Keratinocyte (primary cell): Measurements from ENCODE around the gene AUP1. TPM values are rescaled to one million over a fixed set of nuclear protein-coding genes. Genes with fewer than 3 reads are reported as not detected.

Experiments
- DNase-seq: peaks from one replicate; pipeline ENCODE4 v3.0.0-alpha.2; 2011; ENCODE audit warnings: low read depth, missing footprints, low spot score
- FAIRE-seq: peaks from 2 replicates; lab custom pipeline; 2011; peaks lifted over from hg19 to GRCh38; lab: Jason Lieb, UNC
- H2AFZ ChIP-seq: 2 replicates; pipeline ENCODE4 v1.6.0; 2012; ENCODE audit warnings: low read length, control low read depth, inconsistent platforms; ENCODE audit not compliant: control insufficient read depth
- H3K27ac ChIP-seq: 2 replicates; pipeline ENCODE4 v1.5.1; 2011; ENCODE audit warnings: low read length; ENCODE audit not compliant: control insufficient read depth, insufficient read depth
- H3K27me3 ChIP-seq: 3 replicates; pipeline ENCODE4 v1.6.0; 2011; ENCODE audit warnings: low read length; ENCODE audit not compliant: control insufficient read depth, insufficient read depth; ENCODE audit errors: extremely low read depth
- H3K36me3 ChIP-seq, 2 experiments: 2 replicates in 1 of 2; 3 replicates in 1 of 2; pipeline ENCODE4 v1.5.1; 2011; ENCODE audit warnings: low read length in 2 of 2, mild to moderate bottlenecking in 1 of 2; ENCODE audit not compliant: control insufficient read depth in 2 of 2, insufficient read depth in 2 of 2; ENCODE audit errors: extremely low read depth in 1 of 2
- H3K4me1 ChIP-seq: 3 replicates; pipeline ENCODE4 v1.5.1; 2011; ENCODE audit warnings: low read length; ENCODE audit not compliant: control insufficient read depth, insufficient read depth; ENCODE audit errors: extremely low read depth
- H3K4me2 ChIP-seq: 3 replicates; pipeline ENCODE4 v1.6.0; 2011; ENCODE audit warnings: low read depth, low read length; ENCODE audit not compliant: control insufficient read depth, insufficient read depth; ENCODE audit errors: extremely low read depth
- H3K4me3 ChIP-seq, 3 experiments: fragments of 200-600 bp in 1 of 3; sonication (generic) in 1 of 3; 2 replicates in 2 of 3; 3 replicates in 1 of 3; pipeline ENCODE4 v1.5.1; 2011 to 2016; ENCODE audit warnings: low read length in 3 of 3, mild to moderate bottlenecking in 3 of 3, control low read depth in 2 of 3, inconsistent platforms in 1 of 3, low read depth in 1 of 3, mixed read lengths in 1 of 3, mixed run types in 1 of 3, moderate library complexity in 1 of 3; ENCODE audit not compliant: control insufficient read depth in 2 of 3, insufficient read depth in 2 of 3; ENCODE audit errors: extremely low read depth in 1 of 3
- H3K79me2 ChIP-seq: 2 replicates; pipeline ENCODE4 v1.6.0; 2012; ENCODE audit warnings: low read length; ENCODE audit not compliant: control insufficient read depth, insufficient read depth
- H3K9ac ChIP-seq: 3 replicates; pipeline ENCODE4 v1.6.0; 2011; ENCODE audit warnings: low read length; ENCODE audit not compliant: control insufficient read depth, insufficient read depth; ENCODE audit errors: extremely low read depth
- H3K9me1 ChIP-seq: 3 replicates; pipeline ENCODE4 v1.6.0; 2011; ENCODE audit warnings: low read length; ENCODE audit not compliant: control insufficient read depth, insufficient read depth; ENCODE audit errors: extremely low read depth
- H3K9me3 ChIP-seq: 2 replicates; pipeline ENCODE4 v1.5.1; 2012; ENCODE audit warnings: low read depth, low read length; ENCODE audit not compliant: control insufficient read depth
- H4K20me1 ChIP-seq: 3 replicates; pipeline ENCODE4 v1.6.0; 2011; ENCODE audit warnings: low read length; ENCODE audit not compliant: control insufficient read depth, insufficient read depth; ENCODE audit errors: extremely low read depth
- EZH2 ChIP-seq: IDR thresholded peaks from one replicate; pipeline ENCODE4 v1.6.1; 2012; ENCODE audit warnings: inconsistent platforms, mild to moderate bottlenecking, low read length, moderate library complexity
- dilution Hi-C: fragments of 300-500 bp; cut with MboI; formaldehyde crosslinking; loops from one replicate; pipeline ENCODE4 v1.7.0; 2020; ENCODE audit warnings: low sequenced_read_pairs; ENCODE audit not compliant: extremely low pct_ligation_motif_present
- polyA plus RNA-seq, 5 experiments: library from polyadenylated mRNA; depleted of rRNA in 3 of 5; stranded (reverse) in 3 of 5; stranded (forward) in 1 of 5; unstranded in 1 of 5; fragments of >200 nt; gene quantifications; 1 replicate in 1 of 5; 2 replicates in 3 of 5; 3 replicates in 1 of 5; pipeline versions ENCODE4 v1.2.1 to v1.2.3, GENCODE V29; 2011 to 2012; ENCODE audit warnings: missing spikeins in 2 of 5, low read depth in 1 of 5, low replicate concordance in 1 of 5
- TF ChIP-seq, protein P1 (sequence below), 3 experiments: IDR thresholded peaks in 1 of 3; conservative IDR thresholded peaks in 1 of 3; optimal IDR thresholded peaks in 1 of 3; 2 replicates in 2 of 3; 3 replicates in 1 of 3; pipeline versions ENCODE3 to v1.5.1; 2011; ENCODE audit warnings: low read length in 3 of 3, mild to moderate bottlenecking in 3 of 3, moderate library complexity in 2 of 3, control low read depth in 1 of 3, inconsistent platforms in 1 of 3; ENCODE audit not compliant: insufficient read depth in 2 of 3; ENCODE audit errors: extremely low read depth in 1 of 3

Gene AUP1
- polyA plus RNA-seq, 1 donor (not counting 4 experiments of a cell fraction or from before 2014, with no cell fraction given): 94.9 TPM

DNA sequence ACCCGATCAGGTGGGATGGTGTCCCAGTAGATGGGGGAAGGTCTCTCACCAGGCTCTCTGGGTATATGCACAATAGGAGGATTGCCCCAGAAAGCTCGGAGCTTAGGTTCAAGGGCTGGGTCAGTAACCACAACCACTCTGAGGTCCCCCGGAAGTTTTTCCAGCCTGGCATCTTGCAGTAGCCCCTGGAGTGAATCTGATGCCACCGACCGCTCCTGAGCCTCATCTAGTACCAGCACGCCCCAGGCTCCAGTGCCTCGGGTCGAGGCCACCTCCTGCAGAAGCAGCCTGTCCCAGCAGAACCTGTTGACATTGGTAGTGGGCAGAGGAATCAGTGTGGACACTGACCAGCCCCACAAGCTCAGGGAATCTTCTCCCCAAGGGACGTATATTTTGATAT, 5.5 kb downstream of the AUP1 start:
- no peak overlapping the region for H2AFZ ChIP-seq

DNA sequence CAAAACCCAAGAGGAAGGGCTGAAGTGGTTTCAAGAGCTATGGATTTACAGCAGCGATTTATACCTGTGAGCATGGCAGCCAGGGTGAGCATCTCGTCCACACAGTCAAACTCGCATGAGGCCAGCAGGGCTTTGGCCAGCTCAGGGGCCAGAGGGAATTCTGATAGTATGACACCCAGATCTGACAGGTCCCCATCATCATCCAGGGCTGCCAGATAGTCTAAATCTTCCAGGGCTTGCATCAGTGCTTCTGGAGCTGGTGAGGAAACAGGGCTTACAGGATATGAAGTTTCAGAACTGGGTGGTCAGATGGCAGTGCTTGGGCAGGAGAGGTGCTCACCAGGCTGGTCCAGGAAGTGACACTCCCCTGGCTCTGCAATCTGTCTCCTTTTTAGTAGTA, 7.0 kb downstream of the AUP1 start:
- H3K9ac ChIP-seq: no peak overlapping the region

More for the DNA sequence above, 5.5 kb downstream of the AUP1 start:
- Histone ChIP-seq H3K9me1 (no peaks in the 10 kb centered on the region), H3K9ac (no peak overlapping the region), H3K27me3 (peaks cover 6% of the 10 kb centered on the region), H3K4me1 (peaks cover 28% of the 10 kb centered on the region), H3K4me3 (no peak overlapping the region), H3K9me3 (no peaks in the 10 kb centered on the region), H3K27ac (no peak overlapping the region), H3K79me2 (peaks cover 23% of the 10 kb centered on the region), H3K4me2 (no peak overlapping the region), H3K36me3 (peaks cover 12 to 30% of the 10 kb centered on the region in 2 experiments), H4K20me1 (no peaks in the 10 kb centered on the region)
- dilution Hi-C loops: no loop called here
- DNase-seq: no peak
- no peak for TF ChIP-seq EZH2
- TF ChIP-seq, protein P1, sequence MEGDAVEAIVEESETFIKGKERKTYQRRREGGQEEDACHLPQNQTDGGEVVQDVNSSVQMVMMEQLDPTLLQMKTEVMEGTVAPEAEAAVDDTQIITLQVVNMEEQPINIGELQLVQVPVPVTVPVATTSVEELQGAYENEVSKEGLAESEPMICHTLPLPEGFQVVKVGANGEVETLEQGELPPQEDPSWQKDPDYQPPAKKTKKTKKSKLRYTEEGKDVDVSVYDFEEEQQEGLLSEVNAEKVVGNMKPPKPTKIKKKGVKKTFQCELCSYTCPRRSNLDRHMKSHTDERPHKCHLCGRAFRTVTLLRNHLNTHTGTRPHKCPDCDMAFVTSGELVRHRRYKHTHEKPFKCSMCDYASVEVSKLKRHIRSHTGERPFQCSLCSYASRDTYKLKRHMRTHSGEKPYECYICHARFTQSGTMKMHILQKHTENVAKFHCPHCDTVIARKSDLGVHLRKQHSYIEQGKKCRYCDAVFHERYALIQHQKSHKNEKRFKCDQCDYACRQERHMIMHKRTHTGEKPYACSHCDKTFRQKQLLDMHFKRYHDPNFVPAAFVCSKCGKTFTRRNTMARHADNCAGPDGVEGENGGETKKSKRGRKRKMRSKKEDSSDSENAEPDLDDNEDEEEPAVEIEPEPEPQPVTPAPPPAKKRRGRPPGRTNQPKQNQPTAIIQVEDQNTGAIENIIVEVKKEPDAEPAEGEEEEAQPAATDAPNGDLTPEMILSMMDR (optimal IDR thresholded peaks at IDR 0.05 in 1 of 3, IDR thresholded peaks at IDR 0.05 in 1 of 3, conservative IDR thresholded peaks at IDR 0.05 in 1 of 3; ENCODE audit: extremely low read depth in 1 of 3, insufficient read depth in 2 of 3, low read length in 3 of 3): no peak
- FAIRE-seq: no peak

More for the DNA sequence above, 7.0 kb downstream of the AUP1 start:
- Histone ChIP-seq H4K20me1 (no peaks in the 10 kb centered on the region), H3K4me1 (peaks cover 17% of the 10 kb centered on the region), H2AFZ (no peak overlapping the region), H3K9me1 (no peaks in the 10 kb centered on the region), H3K36me3 (peaks cover 9 to 20% of the 10 kb centered on the region in 2 experiments), H3K79me2 (peaks cover 8% of the 10 kb centered on the region), H3K4me3 (no peak overlapping the region), H3K4me2 (no peak overlapping the region), H3K27ac (no peak overlapping the region), H3K27me3 (peaks cover 6% of the 10 kb centered on the region), H3K9me3 (no peaks in the 10 kb centered on the region)
- TF ChIP-seq, protein P1 (optimal IDR thresholded peaks at IDR 0.05 in 1 of 3, IDR thresholded peaks at IDR 0.05 in 1 of 3, conservative IDR thresholded peaks at IDR 0.05 in 1 of 3; ENCODE audit: extremely low read depth in 1 of 3, insufficient read depth in 2 of 3, low read length in 3 of 3): no peak
- TF ChIP-seq EZH2: no peak
- dilution Hi-C loops: no loop called here
- no peak for FAIRE-seq
- DNase-seq: no peak
